Endodermal cell (in vitro differentiated cells): Measurements from ENCODE around the gene DNM2. TPM values are rescaled to one million over a fixed set of nuclear protein-coding genes. Genes with fewer than 3 reads are reported as not detected.

Experiments
- DNase-seq: peaks from one replicate; pipeline ENCODE4 v3.0.0-alpha.2; 2017
- H3K27ac ChIP-seq: 2 replicates; pipeline ENCODE4 v1.5.1; 2013; ENCODE audit warnings: mild to moderate bottlenecking, low read depth, low read length, moderate library complexity
- H3K27me3 ChIP-seq: 2 replicates; pipeline ENCODE4 v1.6.1; 2013; ENCODE audit warnings: mild to moderate bottlenecking, low read length, moderate library complexity; ENCODE audit not compliant: insufficient read depth, control insufficient read depth, poor library complexity, severe bottlenecking
- H3K36me3 ChIP-seq: 2 replicates; pipeline ENCODE4 v1.7.0; 2013; ENCODE audit warnings: mild to moderate bottlenecking, low read length, moderate library complexity; ENCODE audit not compliant: control insufficient read depth, insufficient read depth
- H3K4me1 ChIP-seq: one replicate; pipeline ENCODE4 v1.7.0; 2013; ENCODE audit warnings: low read length; ENCODE audit not compliant: control insufficient read depth, insufficient read depth
- H3K4me3 ChIP-seq: 2 replicates; pipeline ENCODE4 v1.5.1; 2013; ENCODE audit warnings: mild to moderate bottlenecking, low read length, moderate library complexity
- H3K9ac ChIP-seq: 2 replicates; pipeline ENCODE4 v1.6.1; 2013; ENCODE audit warnings: mild to moderate bottlenecking, low read length, moderate library complexity; ENCODE audit not compliant: poor library complexity, severe bottlenecking; ENCODE audit errors: extremely low read depth
- H3K9me3 ChIP-seq: 2 replicates; pipeline ENCODE4 v1.6.1; 2013; ENCODE audit warnings: mild to moderate bottlenecking, low read length, moderate library complexity; ENCODE audit not compliant: control insufficient read depth
- H3K27ac Mint-ChIP-seq: 2 replicates; pipeline ENCODE4 v1.8.0; 2020; ENCODE audit warnings: mixed read lengths
- H3K27me3 Mint-ChIP-seq: 2 replicates; pipeline ENCODE4 v1.8.0; 2021; ENCODE audit warnings: mild to moderate bottlenecking, mixed read lengths; ENCODE audit not compliant: insufficient read depth
- H3K36me3 Mint-ChIP-seq: 2 replicates; pipeline ENCODE4 v1.8.0; 2020; ENCODE audit warnings: low read depth, mixed read lengths
- H3K4me1 Mint-ChIP-seq: 2 replicates; pipeline ENCODE4 v1.8.0; 2020; ENCODE audit warnings: mixed read lengths
- H3K4me3 Mint-ChIP-seq: 2 replicates; pipeline ENCODE4 v1.8.0; 2020; ENCODE audit warnings: mild to moderate bottlenecking, moderate library complexity, mixed read lengths
- H3K9me3 Mint-ChIP-seq: 2 replicates; pipeline ENCODE4 v1.8.0; 2020; ENCODE audit warnings: mild to moderate bottlenecking, mixed read lengths
- WGBS, 2 experiments: methylation state at CpG; one replicate each; pipeline versions ENCODE4 v1.1.5 to v1.1.7; 2013; ENCODE audit warnings: missing lambda C conversion rate in 2 of 2, mixed read lengths in 1 of 2; ENCODE audit not compliant: insufficient coverage in 1 of 2, insufficient read length in 1 of 2; 5-methylcytosine and 5-hydroxymethylcytosine counted together
- total RNA-seq, 2 donors: library from RNA; stranded (reverse); fragmentation: NEBNext Ultra II Directional in 1 of 2; extraction: Animal tissue kit (Norgen Biotek cat#: 25700) in 1 of 2; gene quantifications; 2 replicates in 1 of 2; 3 replicates in 1 of 2; pipeline ENCODE4 v1.2.1, GENCODE V29; 2021
- TF ChIP-seq, protein P1 (sequence below): fragments of 200-600 bp; sonication (generic); conservative IDR thresholded peaks from 2 replicates; pipeline ENCODE4 v1.5.0; 2021; ENCODE audit warnings: antibody characterized with exemption, mild to moderate bottlenecking

The DNM2 gene
- total RNA-seq, 2 donors from 2014 or later, result 118 to 136 TPM

DNA sequence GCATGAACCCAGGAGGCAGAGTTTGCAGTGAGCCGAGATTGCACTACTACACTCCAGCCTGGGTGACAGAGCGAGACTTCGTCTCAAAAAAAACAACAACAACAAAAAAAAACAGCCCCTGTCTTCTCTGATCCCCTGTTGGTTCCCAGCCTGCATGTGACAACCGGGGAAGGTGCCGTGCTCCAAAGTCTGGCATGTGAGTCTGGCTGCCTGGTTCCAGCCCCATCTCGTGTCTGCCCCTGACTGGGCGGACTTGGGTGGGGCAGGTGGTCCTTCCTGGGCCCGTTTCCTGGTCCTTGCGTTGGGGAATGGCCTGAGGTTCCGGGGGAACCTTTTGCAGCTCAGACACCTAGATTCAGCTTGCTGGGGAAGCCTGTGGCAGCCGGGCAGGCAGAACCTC, 50.5 kb downstream of the DNM2 start:
- peak overlapping the region; percentile 77 for H3K27ac Mint-ChIP-seq
- Histone ChIP-seq H3K36me3 (peaks cover 21% of the 10 kb centered on the region), H3K9me3 (no peaks in the 10 kb centered on the region), H3K27ac (no peak overlapping the region), H3K4me1 (no peaks in the 10 kb centered on the region), H3K4me3 (no peak overlapping the region), H3K27me3 (no peaks in the 10 kb centered on the region), H3K9ac (no peak overlapping the region)
- DNase-seq, result no peak
- H3K4me3 Mint-ChIP-seq, result no peak overlapping the region
- WGBS, 2 experiments, result 93 to 96% methylated on average over 10 to 11 of the region's 11 CpGs
- peaks cover 22% of the 10 kb centered on the region for H3K36me3 Mint-ChIP-seq
- H3K27me3 Mint-ChIP-seq, result no peaks in the 10 kb centered on the region
- peaks cover 8% of the 10 kb centered on the region for H3K4me1 Mint-ChIP-seq
- no peaks in the 10 kb centered on the region for H3K9me3 Mint-ChIP-seq
- TF ChIP-seq, protein P1, sequence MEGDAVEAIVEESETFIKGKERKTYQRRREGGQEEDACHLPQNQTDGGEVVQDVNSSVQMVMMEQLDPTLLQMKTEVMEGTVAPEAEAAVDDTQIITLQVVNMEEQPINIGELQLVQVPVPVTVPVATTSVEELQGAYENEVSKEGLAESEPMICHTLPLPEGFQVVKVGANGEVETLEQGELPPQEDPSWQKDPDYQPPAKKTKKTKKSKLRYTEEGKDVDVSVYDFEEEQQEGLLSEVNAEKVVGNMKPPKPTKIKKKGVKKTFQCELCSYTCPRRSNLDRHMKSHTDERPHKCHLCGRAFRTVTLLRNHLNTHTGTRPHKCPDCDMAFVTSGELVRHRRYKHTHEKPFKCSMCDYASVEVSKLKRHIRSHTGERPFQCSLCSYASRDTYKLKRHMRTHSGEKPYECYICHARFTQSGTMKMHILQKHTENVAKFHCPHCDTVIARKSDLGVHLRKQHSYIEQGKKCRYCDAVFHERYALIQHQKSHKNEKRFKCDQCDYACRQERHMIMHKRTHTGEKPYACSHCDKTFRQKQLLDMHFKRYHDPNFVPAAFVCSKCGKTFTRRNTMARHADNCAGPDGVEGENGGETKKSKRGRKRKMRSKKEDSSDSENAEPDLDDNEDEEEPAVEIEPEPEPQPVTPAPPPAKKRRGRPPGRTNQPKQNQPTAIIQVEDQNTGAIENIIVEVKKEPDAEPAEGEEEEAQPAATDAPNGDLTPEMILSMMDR, result no peak

DNA sequence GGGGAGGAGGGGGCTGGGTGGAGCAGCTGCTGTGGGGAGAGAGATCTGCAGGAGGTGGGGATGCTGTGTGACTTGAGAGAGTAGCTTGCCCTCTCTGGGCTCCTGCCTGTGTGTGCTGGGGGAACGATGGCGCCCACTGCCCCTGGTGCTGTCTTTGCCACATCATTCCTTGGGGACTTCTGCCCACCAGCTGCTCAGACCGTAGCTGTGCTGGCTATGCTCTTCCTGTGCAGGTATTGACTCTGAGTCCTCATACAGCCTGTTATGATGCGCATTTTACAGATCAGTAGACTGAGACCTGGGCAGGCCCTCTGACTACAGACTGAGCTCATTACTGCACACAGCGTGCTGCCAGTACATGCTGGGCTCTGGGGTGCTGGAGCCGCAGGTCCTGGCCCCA, 51.1 kb downstream of the DNM2 start:
- no peak for DNase-seq
- H3K4me1 Mint-ChIP-seq, result peaks cover 8% of the 10 kb centered on the region
- H3K36me3 Mint-ChIP-seq, result peaks cover 24% of the 10 kb centered on the region
- Histone ChIP-seq H3K9me3 (no peaks in the 10 kb centered on the region), H3K36me3 (peaks cover 25% of the 10 kb centered on the region), H3K27ac (no peak overlapping the region), H3K27me3 (no peaks in the 10 kb centered on the region), H3K4me3 (no peak overlapping the region), H3K9ac (no peak overlapping the region), H3K4me1 (no peaks in the 10 kb centered on the region)
- 94 to 96% methylated on average over 6 of the region's 6 CpGs for WGBS, 2 experiments
- TF ChIP-seq, protein P1, result no peak
- no peaks in the 10 kb centered on the region for H3K27me3 Mint-ChIP-seq
- H3K27ac Mint-ChIP-seq, result peak overlapping the region; percentile 77
- H3K9me3 Mint-ChIP-seq, result no peaks in the 10 kb centered on the region
- H3K4me3 Mint-ChIP-seq, result no peak overlapping the region

DNA sequence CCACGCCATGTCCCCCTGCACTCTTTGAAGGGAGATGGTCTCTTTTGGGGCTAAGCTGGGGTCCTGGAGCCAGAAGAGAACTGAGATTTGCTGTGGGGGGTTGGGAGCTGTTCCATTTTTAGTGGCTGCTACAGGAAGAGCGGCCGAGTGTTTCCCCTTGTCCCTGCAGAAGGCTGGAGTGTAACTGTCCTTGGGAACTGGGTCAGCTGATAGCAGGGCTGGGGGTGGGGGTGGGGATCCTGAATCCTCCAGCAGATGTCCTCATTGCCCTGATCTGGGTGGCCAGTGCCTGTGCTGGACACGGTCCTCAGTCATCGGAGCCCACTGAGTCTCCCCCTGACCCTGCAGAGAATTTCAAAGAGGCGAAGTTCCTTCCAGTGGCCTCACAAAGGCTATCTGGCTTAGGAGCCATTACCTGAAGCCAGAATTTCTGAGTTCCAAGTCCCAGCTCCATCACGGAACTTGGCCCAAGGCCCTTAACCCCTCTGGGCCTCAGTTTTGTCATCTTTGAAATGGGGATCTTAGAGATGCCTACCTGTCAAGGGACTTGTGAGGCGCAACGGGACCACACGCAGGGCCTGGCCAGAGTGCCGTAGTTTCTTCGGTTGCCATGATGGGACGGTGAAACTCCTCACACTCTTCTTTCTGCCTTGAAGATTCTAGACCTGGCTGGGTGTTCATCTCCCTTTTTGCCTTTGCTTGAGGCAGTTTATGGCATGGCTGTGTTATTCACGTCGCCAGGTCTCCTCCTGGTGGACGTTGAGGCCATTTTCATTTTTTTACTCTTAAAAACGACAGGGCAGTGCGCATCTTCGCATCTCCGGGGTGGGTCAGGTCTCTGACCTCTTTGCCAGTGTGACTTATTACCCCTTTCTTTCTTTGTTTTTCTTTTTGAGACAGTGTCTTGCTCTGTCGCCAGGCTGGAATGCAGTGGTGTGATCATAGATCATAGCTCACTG, 51.9 kb downstream of the DNM2 start:
- no peaks in the 10 kb centered on the region for H3K9me3 ChIP-seq
- no peak overlapping the region for H3K9ac ChIP-seq
- Mint-ChIP-seq H3K9me3 (no peaks in the 10 kb centered on the region), H3K27me3 (no peaks in the 10 kb centered on the region), H3K4me1 (peaks cover 8% of the 10 kb centered on the region), H3K4me3 (no peak overlapping the region), H3K36me3 (peaks cover 25% of the 10 kb centered on the region), H3K27ac (peak overlapping the region; percentile 77)
- H3K4me1 ChIP-seq, result no peaks in the 10 kb centered on the region
- peak; percentile 59 for DNase-seq
- peak overlapping the region; percentile 53 for H3K27ac ChIP-seq
- TF ChIP-seq, protein P1, result peak; percentile 15
- H3K4me3 ChIP-seq, result no peak overlapping the region
- H3K36me3 ChIP-seq, result peaks cover 29% of the 10 kb centered on the region
- H3K27me3 ChIP-seq, result no peaks in the 10 kb centered on the region
- WGBS, 2 experiments, result 89 to 90% methylated on average over 18 to 21 of the region's 21 CpGs
